Endothelial cell of umbilical vein (primary cell): ENCODE data around the gene GLDN. TPM values are rescaled to one million over a fixed set of nuclear protein-coding genes. Genes with fewer than 3 reads are reported as not detected.

Experiments used
- BruUV-seq: library from RNA; stranded (reverse); fragments of 400-500 nt; replicated peaks from 2 replicates; lab custom pipeline; 2021; lab: Mats Ljungman, UMichigan
- CTCF ChIA-PET: fragments of 300-600, 350-600 bp; sonication (Branson Sonifier 250); formaldehyde crosslinking; loops from one replicate; lab custom pipeline; 2021; ENCODE audit warnings: antibody characterized with exemption, inconsistent platforms; lab: Charles Lee
- POLR2A ChIA-PET: fragments of 300-600, 350-600 bp; sonication (Branson Sonifier 250); formaldehyde crosslinking; loops from one replicate; lab custom pipeline; 2021; ENCODE audit warnings: antibody characterized with exemption, inconsistent platforms; lab: Charles Lee
- DNase-seq: peaks from one replicate; pipeline ENCODE4 v3.0.0-alpha.2; 2011; ENCODE audit warnings: low read depth, low spot score
- FAIRE-seq: peaks from 2 replicates; lab custom pipeline; 2011; peaks lifted over from hg19 to GRCh38; lab: Jason Lieb, UNC
- H2AFZ ChIP-seq: 2 replicates; pipeline ENCODE4 v1.6.0; 2012; ENCODE audit warnings: low read depth, low read length, control low read depth, inconsistent platforms
- H3K27ac ChIP-seq: 2 replicates; pipeline ENCODE4 v1.5.1; 2011; ENCODE audit warnings: low read depth, mild to moderate bottlenecking, control low read depth, low read length, moderate library complexity; ENCODE audit not compliant: insufficient read depth
- H3K27me3 ChIP-seq, 2 experiments: 2 replicates each; pipeline versions ENCODE4 v1.6.0 to v1.6.1; 2011; ENCODE audit warnings: low read length in 2 of 2, mixed read lengths in 1 of 2; ENCODE audit not compliant: control insufficient read depth in 2 of 2, insufficient read depth in 2 of 2
- H3K36me3 ChIP-seq, 2 experiments: 2 replicates in 1 of 2; 3 replicates in 1 of 2; pipeline ENCODE4 v1.5.1; 2011; ENCODE audit warnings: low read length in 2 of 2, mild to moderate bottlenecking in 1 of 2, moderate library complexity in 1 of 2; ENCODE audit not compliant: control insufficient read depth in 2 of 2, insufficient read depth in 2 of 2; ENCODE audit errors: extremely low read depth in 1 of 2
- H3K4me1 ChIP-seq: 3 replicates; pipeline ENCODE4 v1.5.1; 2011; ENCODE audit warnings: mild to moderate bottlenecking, low read length; ENCODE audit not compliant: control insufficient read depth, insufficient read depth; ENCODE audit errors: extremely low read depth
- H3K4me2 ChIP-seq: 2 replicates; pipeline ENCODE4 v1.6.1; 2011; ENCODE audit warnings: low read length, control low read depth, mixed read lengths; ENCODE audit not compliant: insufficient read depth
- H3K4me3 ChIP-seq, 3 experiments: fragments of 200-600 bp in 1 of 3; sonication (generic), shearing (Covaris generic) in 1 of 3; replicated peaks in 1 of 3; 2 replicates each; pipeline ENCODE4 v1.5.1; 2011 to 2016; ENCODE audit warnings: control low read depth in 3 of 3, low read length in 3 of 3, mild to moderate bottlenecking in 2 of 3, inconsistent platforms in 1 of 3, low read depth in 1 of 3, moderate library complexity in 1 of 3; ENCODE audit not compliant: insufficient read depth in 1 of 3
- H3K79me2 ChIP-seq: 2 replicates; pipeline ENCODE4 v1.6.0; 2012; ENCODE audit warnings: low read length, inconsistent platforms; ENCODE audit not compliant: control insufficient read depth, insufficient read depth
- H3K9ac ChIP-seq: replicated peaks from 2 replicates; pipeline ENCODE3; 2011; ENCODE audit warnings: low read length, control low read depth; ENCODE audit not compliant: insufficient read depth; ENCODE audit errors: extremely low read depth
- H3K9me1 ChIP-seq: replicated peaks from 3 replicates; pipeline ENCODE4 v1.6.0; 2011; ENCODE audit warnings: mild to moderate bottlenecking, low read length; ENCODE audit not compliant: control insufficient read depth, insufficient read depth; ENCODE audit errors: extremely low read depth
- H3K9me3 ChIP-seq: replicated peaks from 2 replicates; pipeline ENCODE4 v1.5.1; 2012; ENCODE audit warnings: low read length, inconsistent platforms; ENCODE audit not compliant: control insufficient read depth, insufficient read depth
- H4K20me1 ChIP-seq: replicated peaks from 2 replicates; pipeline ENCODE3; 2011; ENCODE audit warnings: mild to moderate bottlenecking, low read length; ENCODE audit not compliant: control insufficient read depth, insufficient read depth; ENCODE audit errors: extremely low read depth
- EZH2 ChIP-seq: IDR thresholded peaks from 2 replicates; pipeline ENCODE4 v1.6.1; 2012; ENCODE audit warnings: borderline replicate concordance, low read depth, mild to moderate bottlenecking, moderate library complexity, low read length, inconsistent platforms; ENCODE audit not compliant: severe bottlenecking
- FOS ChIP-seq: IDR thresholded peaks from 2 replicates; pipeline ENCODE4 v1.6.1; 2011; ENCODE audit warnings: mild to moderate bottlenecking, low read length, moderate library complexity, borderline replicate concordance; ENCODE audit not compliant: insufficient read depth
- GATA2 ChIP-seq: IDR thresholded peaks from 2 replicates; pipeline ENCODE4 v1.7.0; 2011; ENCODE audit warnings: low read depth, mild to moderate bottlenecking, moderate library complexity, mixed read lengths, low read length; ENCODE audit not compliant: insufficient read length, insufficient read depth
- JUN ChIP-seq: IDR thresholded peaks from 2 replicates; pipeline ENCODE4 v1.6.1; 2011; ENCODE audit warnings: borderline replicate concordance, low read depth; ENCODE audit not compliant: insufficient read length, insufficient read depth
- MYC ChIP-seq: IDR thresholded peaks from one replicate; pipeline ENCODE4 v1.6.1; 2011; ENCODE audit warnings: mild to moderate bottlenecking, low read depth, low read length
- POLR2A ChIP-seq: IDR thresholded peaks from 2 replicates; pipeline ENCODE4 v1.6.1; 2012; ENCODE audit warnings: low read depth, mild to moderate bottlenecking, control low read depth, low read length
- POLR2AphosphoS5 ChIP-seq: IDR thresholded peaks from 2 replicates; pipeline ENCODE4 v1.6.1; 2012; ENCODE audit warnings: low read depth, mild to moderate bottlenecking, control low read depth, low read length, moderate library complexity; ENCODE audit not compliant: insufficient read depth
- dilution Hi-C: fragments of 300-500 bp; cut with MboI; formaldehyde crosslinking; loops from one replicate; pipeline ENCODE4 v1.15.0; 2019; ENCODE audit warnings: low sequenced_read_pairs; ENCODE audit not compliant: extremely low pct_ligation_motif_present
- intact Hi-C: fragments of 100-400 bp; cut with micrococcal nuclease; formaldehyde crosslinking; loops from one replicate; pipeline ENCODE4 v1.10.0; 2022
- polyA plus RNA-seq, 4 experiments: library from polyadenylated mRNA; depleted of rRNA in 3 of 4; stranded (reverse) in 3 of 4; unstranded in 1 of 4; fragments of >200 nt; gene quantifications; 2 replicates each; pipeline versions ENCODE4 v1.2.1 to v1.2.3, GENCODE V29; 2011 to 2012; ENCODE audit warnings: missing spikeins in 1 of 4
- total RNA-seq: library from RNA; stranded (reverse); gene quantifications from 2 replicates; pipeline ENCODE4 v1.2.3, GENCODE V29; 2021
- TF ChIP-seq, protein P1 (sequence below), 2 donors: IDR thresholded peaks; 1 replicate in 1 of 2; 2 replicates in 1 of 2; pipeline ENCODE4 v1.5.1; 2011; ENCODE audit warnings: low read length in 2 of 2, mild to moderate bottlenecking in 2 of 2, moderate library complexity in 2 of 2, control low read depth in 1 of 2, inconsistent platforms in 1 of 2, low read depth in 1 of 2; ENCODE audit not compliant: insufficient read depth in 1 of 2; ENCODE audit errors: extremely low read depth in 1 of 2
- TF ChIP-seq, protein P2 (sequence below): IDR thresholded peaks from 2 replicates; pipeline ENCODE4 v1.6.1; 2011; ENCODE audit not compliant: insufficient read depth, insufficient read length

GLDN gene
- total and polyA plus RNA-seq, 2 donors (not counting 3 experiments of a cell fraction or from before 2014, with no cell fraction given) = not detected

- no peak for TF ChIP-seq POLR2A
- no peak within 1 kb of the TSS for H3K27ac ChIP-seq
- intact Hi-C loops = no loop called here
- POLR2A ChIA-PET = no interaction called here
- H2AFZ ChIP-seq = no peak within 1 kb of the TSS
- peaks cover 11% of the 10 kb centered on the region for H3K4me1 ChIP-seq
- H3K4me2 ChIP-seq = no peak within 1 kb of the TSS
- DNase-seq (no peak), FAIRE-seq (no peak)
- dilution Hi-C loops = no loop called here
- H4K20me1 ChIP-seq = no peaks in the 10 kb centered on the region
- peaks cover 86 to 89% of the 10 kb centered on the region in 2 experiments for H3K27me3 ChIP-seq
- no TSS peak for BruUV-seq
- no peaks in the 10 kb centered on the region for H3K9me3 ChIP-seq
- CTCF ChIA-PET = no interaction called here
- H3K9me1 ChIP-seq = no peaks in the 10 kb centered on the region
- H3K4me3 ChIP-seq = no peak within 1 kb of the TSS
- H3K36me3 ChIP-seq = no peaks in the 10 kb centered on the region
- no peak within 1 kb of the TSS for H3K9ac ChIP-seq
- H3K79me2 ChIP-seq = no peaks in the 10 kb centered on the region
Observed at GRCh38 chr15:51338496-51338895, 3.0 kb upstream of the GLDN start, which contains the start of gene CYP19A1. Gene CYP19A1 (minus strand): TSS chr15:51338596. CDS start chr15:51242912, 95,684 bp downstream.

DNA sequence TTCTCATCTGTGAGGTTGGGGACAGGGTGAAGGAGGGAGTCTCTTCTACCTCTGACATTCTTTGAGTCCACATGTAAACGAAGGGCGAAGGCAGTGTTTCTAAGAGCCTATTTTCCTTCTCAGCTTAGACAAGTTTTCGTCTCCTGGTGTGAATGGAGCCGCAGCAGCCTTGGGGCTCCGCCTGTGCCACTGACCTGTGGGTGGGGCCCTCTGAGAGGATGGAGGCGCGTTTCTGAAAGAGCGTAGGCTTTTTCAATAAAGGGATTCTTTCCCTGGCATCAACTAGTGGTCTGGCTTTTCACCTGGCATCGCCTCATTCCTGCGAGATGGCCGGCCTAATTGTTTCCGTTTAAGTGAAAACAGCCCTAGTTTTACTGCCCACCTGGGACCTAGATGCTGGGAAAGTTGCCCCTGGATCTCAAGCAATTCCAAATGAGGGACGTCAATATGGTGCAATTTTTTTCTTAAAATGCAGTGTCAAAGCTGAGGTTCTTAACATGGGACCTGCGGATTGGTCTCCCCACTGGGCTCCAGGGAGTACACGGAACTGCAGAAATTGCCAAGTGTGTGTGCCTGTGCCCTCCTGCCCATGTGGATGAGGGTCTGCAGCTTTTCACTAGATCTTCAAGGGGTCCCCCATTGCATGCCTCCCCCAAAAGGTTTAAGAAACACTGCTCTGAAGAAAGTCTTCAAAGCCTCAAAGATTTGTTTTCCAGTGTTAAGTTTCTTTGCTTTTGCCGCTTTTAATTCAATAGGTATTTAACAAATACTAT is 958 bp downstream of the GLDN start:
- Histone ChIP-seq H3K4me3 (no peak overlapping the region), H3K4me1 (no peaks in the 10 kb centered on the region), H3K27me3 (peaks cover 82 to 96% of the 10 kb centered on the region in 2 experiments), H2AFZ (no peak overlapping the region), H3K9me1 (no peaks in the 10 kb centered on the region), H3K79me2 (no peaks in the 10 kb centered on the region), H3K27ac (no peak overlapping the region), H3K36me3 (no peaks in the 10 kb centered on the region), H4K20me1 (no peaks in the 10 kb centered on the region), H3K4me2 (no peak overlapping the region), H3K9ac (no peak overlapping the region), H3K9me3 (no peaks in the 10 kb centered on the region)
- CTCF ChIA-PET = interaction anchor here (1.1 to 1.6 kb wide), 4 partner anchors 8 to 179 kb away, joined by 3 to 4 read pairs (median 4); no protein-coding TSS in a partner anchor
- dilution Hi-C loops (no loop called here), intact Hi-C loops (no loop called here)
- no TSS peak for BruUV-seq
- DNase-seq (no peak), FAIRE-seq (no peak)
- POLR2A ChIA-PET = no interaction called here
- TF ChIP-seq JUN (no peak), GATA2 (no peak), FOS (no peak), POLR2AphosphoS5 (no peak), POLR2A (no peak), MYC (no peak), EZH2 (no peak)
- TF ChIP-seq, protein P1, sequence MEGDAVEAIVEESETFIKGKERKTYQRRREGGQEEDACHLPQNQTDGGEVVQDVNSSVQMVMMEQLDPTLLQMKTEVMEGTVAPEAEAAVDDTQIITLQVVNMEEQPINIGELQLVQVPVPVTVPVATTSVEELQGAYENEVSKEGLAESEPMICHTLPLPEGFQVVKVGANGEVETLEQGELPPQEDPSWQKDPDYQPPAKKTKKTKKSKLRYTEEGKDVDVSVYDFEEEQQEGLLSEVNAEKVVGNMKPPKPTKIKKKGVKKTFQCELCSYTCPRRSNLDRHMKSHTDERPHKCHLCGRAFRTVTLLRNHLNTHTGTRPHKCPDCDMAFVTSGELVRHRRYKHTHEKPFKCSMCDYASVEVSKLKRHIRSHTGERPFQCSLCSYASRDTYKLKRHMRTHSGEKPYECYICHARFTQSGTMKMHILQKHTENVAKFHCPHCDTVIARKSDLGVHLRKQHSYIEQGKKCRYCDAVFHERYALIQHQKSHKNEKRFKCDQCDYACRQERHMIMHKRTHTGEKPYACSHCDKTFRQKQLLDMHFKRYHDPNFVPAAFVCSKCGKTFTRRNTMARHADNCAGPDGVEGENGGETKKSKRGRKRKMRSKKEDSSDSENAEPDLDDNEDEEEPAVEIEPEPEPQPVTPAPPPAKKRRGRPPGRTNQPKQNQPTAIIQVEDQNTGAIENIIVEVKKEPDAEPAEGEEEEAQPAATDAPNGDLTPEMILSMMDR (IDR thresholded peaks at IDR 0.05; ENCODE audit: extremely low read depth in 1 of 2, insufficient read depth in 1 of 2, low read depth in 1 of 2, low read length in 2 of 2) = no peak
- TF ChIP-seq, protein P2, sequence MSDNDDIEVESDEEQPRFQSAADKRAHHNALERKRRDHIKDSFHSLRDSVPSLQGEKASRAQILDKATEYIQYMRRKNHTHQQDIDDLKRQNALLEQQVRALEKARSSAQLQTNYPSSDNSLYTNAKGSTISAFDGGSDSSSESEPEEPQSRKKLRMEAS = no peak
